ENCODE results near the gene ALDOA.
"Not testable (repeated sequence)": the region's sequence is repeated elsewhere in the genome, so short reads cannot be mapped to it uniquely, and the experiment has no call there.

ALDOA gene

DNA sequence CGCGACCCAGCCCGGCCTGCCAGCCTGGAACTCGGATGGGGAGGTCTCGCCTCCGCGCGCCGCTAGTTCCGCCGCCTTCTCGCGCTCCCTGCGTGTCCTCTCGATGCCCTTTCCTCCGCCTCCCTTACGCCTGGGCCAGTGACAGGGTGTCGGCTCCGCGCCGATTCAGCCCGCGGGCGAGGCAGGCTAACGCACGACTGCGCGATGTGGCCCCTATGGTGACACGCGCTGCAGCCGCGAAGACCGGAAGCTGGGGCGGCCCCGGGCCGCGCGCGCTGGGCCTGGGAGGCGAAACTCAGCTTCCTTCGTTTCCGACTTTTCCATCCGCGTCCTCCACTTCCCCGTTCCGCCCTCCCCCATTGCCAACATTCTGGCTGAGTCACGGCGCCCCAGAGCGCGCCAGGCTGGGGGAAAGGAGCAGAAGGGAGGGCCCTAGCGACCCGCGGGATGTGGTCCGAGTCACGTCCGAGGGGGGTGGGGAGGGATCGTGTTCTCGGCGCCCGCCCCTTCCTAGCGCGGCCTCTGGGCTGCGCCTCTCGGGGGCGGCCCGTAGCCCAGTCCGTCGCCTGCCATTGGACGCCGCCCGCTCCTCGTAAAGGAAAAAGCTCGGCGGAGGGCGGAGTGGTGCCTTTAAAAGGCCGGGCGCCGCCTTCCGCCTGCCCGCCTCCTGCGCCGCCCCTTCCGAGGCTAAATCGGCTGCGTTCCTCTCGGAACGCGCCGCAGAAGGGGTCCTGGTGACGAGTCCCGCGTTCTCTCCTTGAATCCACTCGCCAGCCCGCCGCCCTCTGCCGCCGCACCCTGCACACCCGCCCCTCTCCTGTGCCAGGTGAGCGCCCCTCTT, at the start of gene ALDOA:
TSS of gene ALDOA (plus strand) at position 659 of the 841 bp plus-strand sequence. CDS start 1,138 bp downstream, outside the sequence.
- ATAC-seq: peak; percentile 89

DNA sequence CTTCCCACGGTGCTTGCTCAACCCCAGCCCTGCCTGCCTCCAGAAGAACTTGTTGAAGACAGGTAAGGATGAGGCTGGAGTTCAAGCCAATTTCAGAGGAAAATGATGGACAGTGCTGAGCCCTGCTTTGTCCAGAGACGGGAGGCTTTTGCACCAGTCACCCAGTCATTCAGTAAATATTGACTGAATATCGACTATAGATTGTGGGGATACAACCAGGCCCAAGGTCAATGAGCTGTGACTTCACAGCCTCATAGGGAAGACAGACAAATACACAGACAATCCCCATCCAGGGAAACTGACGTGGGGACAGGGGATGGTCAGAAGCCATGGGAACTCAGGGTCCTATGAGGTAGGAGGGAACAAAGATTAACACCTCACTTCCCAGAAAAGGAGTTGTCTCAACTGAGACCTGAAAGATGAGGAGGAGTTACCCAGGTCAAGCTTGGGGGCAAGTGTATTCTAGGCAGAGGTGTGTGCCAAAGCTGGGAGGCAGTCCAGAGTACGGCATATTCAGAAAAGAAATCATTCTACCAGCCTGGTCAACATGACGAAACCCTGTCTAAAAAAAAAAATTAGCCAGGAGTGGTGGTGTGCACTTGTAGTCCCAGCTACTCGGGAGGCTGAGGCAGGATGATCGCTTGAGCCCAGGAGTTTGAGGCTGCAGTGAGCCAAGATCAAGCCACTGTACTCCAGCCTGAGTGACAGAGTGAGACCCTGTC, 48.8 kb upstream of the ALDOA start:
- ATAC-seq (no peak), DNase-seq (no peak)

More for the DNA sequence above, at the start of gene ALDOA:
- peak; percentile 99 for DNase-seq

DNA sequence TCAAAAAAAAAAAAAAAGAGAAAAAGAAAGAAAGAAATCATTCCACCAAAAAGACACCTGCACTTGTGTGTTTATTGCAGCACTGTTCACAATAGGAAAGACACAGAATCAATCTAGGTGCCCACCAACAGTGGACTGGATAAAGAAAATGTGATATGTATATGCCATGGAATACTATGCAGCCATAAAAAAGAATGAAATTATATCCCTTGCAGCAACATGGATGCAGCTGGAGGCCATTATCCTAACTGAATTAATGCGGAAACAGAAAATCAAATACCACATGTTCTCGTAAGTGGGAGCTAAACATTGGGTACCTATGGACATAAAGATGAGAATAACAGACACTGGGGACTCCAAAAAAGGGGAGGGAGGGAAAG, 48.3 kb upstream of the ALDOA start:
- no peak for ATAC-seq
- no peak for DNase-seq

DNA sequence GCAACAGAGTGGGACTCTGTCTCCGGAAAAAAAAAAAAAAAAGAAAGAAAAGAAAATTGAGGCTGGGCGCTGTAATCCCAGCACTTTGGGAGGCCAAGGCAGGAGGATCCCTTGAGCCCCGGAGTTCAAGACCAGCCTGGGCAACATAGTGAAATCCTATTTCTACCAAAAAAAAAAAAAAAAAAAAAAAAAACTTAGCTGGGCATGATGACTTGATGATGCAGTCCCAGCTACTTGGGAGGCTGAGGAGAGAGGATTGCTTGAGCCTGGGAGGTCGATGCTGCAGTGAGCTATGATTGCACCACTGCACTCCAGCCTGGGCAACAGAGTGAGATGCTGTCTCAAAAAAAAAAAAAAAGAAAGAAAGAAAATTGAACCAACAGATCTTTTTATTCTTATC, 47.6 kb upstream of the ALDOA start:
- DNase-seq, ATAC-seq: not testable (repeated sequence)

DNA sequence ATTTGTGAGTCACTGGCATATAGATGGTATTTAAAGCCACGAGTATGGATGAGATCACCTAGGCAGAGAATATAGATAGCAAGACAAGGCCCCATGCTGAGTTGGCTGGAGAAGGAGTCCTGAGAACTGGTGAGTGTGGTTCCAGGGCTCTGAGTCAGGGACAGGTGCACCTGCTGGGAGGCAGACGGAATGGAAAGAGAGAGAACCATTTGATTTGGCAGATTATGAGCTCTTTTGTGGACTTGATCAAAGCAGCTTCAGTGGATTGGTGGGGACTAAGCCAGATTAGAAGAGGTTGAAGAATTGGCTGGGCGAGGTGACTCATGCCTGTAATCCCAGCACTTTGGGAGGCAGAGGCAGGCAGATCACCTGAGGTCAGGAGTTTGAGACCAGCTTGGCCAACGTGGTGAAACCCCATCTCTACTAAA, 46.8 kb upstream of the ALDOA start:
- ATAC-seq (peak; percentile 42), DNase-seq (no peak)

DNA sequence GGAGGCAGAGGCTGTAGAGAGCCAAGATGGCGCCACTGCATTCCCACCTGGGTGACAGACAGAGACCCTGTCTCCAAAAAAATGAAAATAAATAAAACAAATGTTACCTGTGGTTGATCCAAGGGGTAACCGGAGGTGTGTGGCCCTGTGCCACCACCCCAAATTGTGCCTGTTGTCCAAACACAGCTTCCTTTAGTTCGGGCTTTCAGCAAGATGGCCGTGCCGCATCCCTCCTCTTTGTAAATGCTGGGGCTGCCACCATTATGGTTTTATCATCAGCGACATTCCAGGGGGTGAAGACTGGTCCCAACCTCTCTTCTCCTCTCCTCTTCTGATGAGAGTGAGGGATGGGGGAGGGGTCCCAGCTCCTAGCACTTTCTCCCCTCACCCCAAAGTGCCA, 42.7 kb upstream of the ALDOA start, which contains the start of gene C16orf92:
TSS of gene C16orf92 (plus strand) at position 312 of the 400 bp plus-strand sequence. CDS start 143 bp downstream, outside the sequence.
- no peak for DNase-seq

DNA sequence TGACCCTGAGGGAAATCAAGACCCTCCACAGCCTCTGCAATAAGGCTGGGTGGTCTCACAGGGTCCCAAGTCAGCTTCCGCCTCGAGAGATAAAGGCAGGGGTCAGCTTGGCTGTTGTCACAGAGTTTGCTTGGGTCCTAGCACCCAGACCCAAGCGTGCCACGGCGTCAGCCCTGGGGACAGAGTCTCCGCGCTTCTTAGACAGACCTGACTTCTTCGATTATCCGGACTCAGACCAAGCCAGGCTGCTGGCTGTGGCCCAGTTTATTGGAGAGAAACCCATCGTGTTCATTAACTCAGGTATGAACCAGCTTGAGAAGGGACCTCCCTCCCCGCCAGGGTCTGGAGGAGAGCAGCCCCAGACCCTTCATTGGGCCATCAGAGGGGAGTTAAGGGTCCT, 42.0 kb upstream of the ALDOA start:
- no peak for ATAC-seq

More for the DNA sequence above, 42.7 kb upstream of the ALDOA start, which contains the start of gene C16orf92:
- ATAC-seq: no peak

DNA sequence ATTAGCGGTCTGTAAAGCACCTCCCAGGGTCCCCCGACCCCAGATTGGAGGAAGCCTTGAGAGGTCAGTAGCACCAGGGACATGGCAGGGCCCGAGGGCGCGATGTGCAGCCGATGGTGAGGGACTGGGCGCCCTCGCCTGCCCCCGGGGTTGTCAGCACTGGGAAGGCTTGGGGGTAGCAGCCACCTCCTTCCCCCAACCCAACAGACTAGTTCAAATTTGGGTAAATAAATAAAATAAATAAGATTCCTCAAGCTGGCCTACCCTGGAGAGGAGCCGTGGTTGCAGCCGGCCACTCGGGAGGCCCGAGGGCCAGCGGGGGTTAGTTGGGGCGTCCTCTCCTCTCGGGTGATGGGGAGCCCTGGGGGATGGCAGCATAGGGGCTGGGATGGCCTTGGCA, 41.1 kb upstream of the ALDOA start:
- ATAC-seq (no peak), DNase-seq (no peak)

More for the DNA sequence above, 42.0 kb upstream of the ALDOA start:
- no peak for DNase-seq

DNA sequence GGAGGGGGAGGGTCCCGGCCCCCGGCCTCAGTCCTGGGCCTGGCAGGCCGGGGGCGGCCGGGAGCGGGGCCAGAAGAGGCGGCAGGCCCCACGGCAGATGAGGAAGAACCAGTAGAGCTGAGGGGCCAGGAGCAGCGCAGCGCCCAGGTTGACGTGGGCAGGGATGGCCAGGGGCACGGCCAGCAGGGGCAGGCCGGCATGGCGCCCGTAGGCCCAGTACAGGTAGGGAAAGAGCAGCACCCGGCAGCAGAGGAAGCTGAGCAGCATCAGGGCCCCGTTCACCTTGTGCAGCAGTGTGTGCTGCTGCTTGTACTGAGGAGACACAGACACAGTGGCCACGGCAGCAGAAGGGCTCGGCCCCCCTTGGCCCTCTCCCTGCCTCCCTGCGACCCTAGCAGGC, 40.4 kb upstream of the ALDOA start:
- ATAC-seq: no peak
- no peak for DNase-seq

DNA sequence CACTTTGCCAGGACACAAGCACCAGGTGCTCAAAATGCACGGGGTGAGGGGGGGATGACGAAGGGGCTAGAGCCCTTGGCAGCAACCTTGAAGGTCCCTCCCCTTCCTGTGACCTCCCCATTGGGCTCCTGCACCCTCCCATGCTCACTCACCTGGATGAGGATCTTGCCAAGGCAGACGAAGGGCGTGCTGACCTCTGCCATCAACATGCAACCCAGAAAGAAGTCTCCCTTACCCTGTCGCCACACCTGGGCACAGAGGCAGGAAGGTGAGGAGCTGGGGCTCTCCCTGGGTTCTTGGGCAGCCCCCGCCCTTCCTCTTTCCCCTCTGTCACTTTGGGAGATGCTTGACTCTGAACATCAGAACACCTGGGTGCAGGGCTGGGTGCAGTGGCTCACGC, 40.0 kb upstream of the ALDOA start:
- no peak for DNase-seq
- ATAC-seq: no peak

DNA sequence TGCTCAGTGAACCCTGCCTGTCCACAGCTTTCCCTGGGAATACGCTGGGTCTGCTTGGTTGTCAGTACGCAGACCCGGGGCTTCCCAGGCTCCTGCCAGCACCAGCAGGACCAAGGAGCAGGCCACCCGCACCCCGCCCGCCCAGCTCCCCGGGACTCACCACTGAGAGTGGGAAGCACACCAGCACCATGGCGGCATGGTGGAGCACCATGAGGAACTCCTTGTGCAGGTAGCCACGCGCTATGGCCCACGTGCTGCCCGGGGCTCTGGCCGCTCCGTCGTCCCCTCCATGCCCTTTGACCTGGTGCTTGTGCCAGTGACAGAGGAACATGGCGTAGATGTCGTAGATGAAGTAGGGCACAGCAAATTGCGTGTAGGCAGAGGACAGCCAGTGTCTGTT, 39.1 kb upstream of the ALDOA start:
- no peak for ATAC-seq
- DNase-seq: no peak

DNA sequence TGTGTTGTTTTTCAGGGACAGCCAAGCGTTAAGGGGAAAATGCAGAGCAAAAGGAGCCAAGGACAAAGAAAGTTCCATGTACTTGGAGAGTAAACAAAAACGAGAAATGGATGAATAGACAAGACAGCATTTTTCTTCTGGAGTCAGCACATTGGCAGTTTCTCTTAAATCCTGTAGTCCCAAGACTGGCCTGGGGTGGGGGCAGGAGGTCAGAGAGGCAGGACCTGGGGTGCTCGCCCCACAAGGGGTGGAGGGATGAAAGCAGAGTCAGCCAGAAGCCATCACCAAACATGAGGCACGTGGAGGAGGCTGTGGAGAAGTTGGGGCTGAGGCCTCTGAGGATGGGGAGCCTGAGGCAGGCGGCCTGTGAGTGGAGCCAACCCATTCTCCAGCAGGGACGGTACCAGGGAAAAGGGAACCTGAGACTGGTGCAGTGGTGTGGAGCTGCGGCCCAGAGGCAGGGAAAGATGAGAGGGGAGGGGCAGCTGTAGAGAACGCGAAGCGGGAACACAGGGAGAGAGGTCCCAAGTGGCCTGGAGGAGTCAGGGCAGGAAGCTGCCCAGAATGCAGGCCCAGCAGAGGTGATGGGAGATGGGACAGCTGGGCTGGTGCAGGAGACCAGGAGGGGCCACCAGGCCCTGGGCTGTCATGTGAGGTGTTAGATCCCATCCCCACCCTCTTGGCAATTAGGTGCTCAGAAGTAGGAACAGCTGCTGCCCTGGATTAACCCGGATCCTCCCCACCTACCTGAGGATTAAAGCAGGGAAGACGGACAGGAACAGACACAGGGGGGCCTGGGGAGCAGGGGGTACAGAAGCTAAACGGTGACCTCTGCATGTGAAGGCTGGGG, 37.7 kb upstream of the ALDOA start:
- ATAC-seq: no peak
- DNase-seq: no peak

DNA sequence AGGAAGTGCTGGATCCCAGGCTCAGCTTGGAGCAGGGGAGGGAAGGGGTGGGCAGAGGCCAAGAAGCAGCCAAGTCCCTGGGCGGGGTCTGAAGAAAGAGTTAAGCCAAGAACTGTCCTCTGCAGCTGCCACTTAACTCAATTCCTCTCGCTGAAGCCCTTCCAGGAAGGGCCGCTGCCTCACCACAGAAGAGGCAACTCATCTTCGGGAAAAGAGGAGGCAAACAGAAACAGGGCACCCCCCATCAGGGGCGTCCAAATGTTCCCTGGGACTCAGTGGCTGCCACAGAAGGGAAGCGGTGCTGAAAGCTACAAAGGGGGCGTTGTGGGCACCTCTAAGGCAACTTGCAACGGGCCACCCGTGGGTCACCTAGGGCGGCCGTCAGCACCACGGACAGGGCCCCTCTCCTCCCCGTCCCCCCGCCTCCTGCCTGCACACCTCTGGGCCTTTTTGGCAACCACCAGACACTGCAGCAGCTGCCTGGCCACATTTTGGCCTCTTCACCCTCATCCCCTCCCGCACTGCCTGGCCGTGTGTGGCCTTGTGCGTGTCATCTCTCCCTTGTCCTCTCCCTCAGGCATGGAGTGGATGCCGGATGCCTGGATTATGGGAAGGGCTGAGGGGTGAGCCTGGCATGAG, 37.0 kb upstream of the ALDOA start:
- DNase-seq (peak; percentile 51), ATAC-seq (no peak)

DNA sequence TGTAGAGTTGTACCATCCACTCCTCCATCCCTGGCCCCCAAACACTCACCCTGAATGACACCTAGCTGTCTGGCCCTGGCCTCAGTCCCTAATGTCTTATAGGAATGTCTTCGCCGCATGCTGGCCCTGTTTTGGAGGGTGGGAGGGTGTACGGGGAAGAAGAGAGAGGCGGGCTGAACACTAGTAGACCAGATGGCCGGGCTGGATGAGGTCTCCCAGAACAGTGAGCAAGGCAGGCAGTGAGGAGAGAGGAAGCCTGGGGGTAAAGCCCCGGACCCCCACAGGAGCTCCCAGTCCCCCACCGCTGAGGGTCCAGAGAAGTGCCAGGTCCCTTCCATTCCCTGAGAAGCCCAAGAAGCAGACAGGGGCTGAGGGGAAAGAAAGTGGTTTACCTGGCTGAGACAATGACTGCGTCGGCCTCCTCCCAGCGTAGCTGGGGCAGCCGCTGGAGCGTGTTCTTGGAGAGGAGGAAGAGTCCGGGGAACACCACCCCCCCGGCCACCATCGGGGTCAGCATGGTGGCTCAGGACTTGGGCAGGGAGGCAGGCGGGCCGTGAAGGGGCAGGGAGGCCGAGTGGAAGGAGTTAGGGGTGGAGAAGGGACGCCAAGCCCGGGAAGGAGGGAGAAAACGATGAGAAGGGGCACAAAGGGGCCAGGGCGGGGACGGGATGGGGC, 35.4 kb upstream of the ALDOA start:
- ATAC-seq (no peak), DNase-seq (no peak)

DNA sequence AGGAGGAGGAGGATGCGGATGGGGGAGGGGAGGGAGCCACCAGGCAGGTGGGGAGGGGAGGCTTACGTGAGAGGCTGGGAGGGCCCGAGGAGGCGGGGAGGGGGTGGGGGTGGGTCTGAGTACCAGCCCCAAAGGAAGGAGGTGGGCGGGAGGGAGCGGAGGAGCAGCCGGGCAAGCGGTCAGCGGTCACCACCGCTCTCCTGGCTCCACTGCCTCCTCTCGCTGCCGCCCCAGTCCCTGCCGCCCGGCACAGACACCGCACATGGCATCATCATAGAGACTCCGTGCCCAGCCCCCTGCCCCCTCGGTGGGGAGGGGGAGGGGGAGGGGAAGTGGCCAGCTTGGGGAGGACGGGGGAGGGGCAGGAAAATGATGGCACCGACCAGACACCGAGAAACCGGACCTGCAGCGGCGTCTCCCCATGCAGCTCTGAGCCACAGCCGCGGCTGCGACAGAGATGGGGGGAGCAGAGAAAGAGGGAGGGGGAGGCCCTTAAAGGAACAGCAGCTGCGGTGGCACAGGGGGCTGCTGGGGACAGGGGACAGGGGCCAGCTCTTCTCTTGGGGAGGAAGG, 34.6 kb upstream of the ALDOA start, which contains the start of gene TLCD3B:
TSS of gene TLCD3B (minus strand) at position 431 of the 573 bp plus-strand sequence. CDS start 744 bp downstream, outside the sequence.
- no peak for ATAC-seq
- DNase-seq: no peak

DNA sequence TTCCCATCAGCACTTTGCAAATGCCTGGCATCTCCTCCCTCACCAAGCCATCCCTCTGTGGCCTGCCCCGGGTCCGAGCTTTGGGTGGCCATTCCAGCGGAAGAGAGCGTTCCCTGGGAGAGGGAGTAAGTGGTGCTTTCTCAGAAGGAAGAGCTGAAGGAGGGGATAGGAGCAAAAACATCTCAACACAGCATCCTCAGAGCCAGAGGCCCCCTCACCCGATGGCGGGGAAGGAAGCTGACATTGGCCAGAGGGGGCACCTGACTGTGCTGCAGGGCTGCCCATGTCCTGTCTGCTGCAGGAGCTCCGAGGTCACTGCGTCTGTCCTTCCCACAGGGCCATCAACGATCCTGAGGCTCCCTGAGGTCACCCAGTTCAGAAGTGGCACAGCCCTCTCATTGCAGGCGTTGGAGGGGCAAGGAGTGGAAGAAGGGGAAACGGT, 34.1 kb upstream of the ALDOA start:
- DNase-seq (no peak), ATAC-seq (no peak)

DNA sequence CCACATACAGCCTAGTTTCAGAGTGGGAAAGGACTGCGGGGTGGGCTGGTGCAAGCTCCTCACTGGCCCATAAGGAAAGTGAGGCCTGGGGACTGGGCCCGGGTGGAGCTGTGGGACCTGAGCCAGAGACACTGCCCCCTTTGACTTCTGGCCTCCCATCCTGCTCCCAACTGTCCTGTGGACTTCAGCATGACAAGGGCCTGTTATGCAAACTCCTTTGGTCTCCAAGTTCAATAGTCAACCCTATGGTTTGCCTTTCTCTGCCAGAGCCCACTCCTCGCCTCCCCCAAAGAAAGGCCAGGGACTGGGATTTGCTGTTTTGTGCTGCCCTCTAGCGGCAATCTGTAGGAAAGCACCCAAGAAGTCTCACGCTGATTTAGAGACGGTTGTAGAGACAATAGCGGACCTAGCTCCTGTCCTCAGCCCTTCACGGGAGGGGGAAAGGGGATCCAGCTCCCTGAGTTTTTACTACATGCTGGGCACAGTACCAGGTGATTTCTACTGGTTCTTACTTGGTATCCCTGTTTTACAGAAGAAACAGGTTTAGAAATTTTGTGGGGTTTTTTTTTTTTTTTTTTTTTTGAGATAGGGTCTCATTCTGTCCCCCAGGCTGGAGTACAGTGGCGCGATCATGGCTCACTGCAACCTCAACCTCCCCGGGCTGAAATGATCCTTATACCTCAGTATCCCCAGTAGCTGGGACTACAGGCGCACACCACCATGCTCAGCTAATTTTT, 33.3 kb upstream of the ALDOA start:
- peak; percentile 59 for ATAC-seq
- DNase-seq: peak; percentile 71

DNA sequence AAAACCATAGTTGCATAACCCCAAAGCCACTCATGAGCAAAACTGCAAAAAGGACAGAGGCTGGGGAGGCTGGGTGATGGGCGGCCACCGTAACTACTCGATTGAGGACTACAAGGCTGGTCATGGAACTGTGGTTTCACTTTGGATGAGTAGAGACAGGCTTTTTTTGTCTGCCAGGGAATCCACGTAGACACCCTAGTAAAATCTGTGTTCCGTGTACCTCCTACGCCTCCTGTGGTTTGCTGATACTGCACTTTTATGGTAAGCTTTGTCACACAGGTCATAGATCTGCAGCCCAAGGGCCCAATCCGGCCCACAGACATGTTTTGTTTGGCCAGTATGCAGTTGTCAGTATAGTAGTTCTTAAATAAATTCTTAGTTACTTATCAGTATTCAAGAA, 32.3 kb upstream of the ALDOA start:
- no peak for ATAC-seq
- no peak for DNase-seq

DNA sequence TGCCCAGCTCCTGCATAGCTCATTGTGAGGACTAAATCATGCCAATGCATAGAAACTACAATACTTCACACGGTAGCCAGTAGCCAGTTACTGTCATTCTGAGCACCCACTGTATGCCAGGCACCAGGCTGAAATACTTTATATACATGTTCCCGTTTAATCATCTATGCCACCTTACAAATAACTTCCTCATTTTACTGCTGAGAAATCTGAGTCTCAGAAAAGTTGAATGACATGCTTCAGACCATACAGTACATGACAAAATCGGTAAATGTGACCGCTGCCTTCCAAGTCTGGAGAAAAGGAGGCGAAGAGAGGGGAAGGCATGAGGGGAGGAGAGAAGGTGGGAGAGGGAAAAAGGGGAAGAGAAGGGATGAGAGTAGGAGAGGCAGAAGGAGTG, 25.3 kb upstream of the ALDOA start:
- ATAC-seq (no peak), DNase-seq (no peak)

DNA sequence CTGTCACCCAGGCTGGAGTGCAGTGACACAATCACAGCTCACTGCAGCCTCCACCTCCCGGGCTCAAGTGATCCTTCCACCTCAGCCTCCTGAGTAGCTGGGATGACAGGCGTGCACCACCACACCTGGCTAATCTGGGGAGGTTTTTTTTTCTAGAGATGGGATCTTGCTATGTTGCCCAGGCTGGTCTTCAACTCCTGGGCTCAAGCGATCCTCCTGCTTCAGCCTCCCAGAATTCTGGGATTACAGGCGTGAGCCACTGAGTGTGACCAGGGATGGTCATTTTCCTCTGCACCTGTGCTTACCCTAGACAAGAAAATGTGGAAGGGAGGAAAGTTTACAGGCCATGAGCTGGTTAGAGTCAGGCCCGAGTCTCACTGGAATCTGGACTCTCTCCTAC, 24.9 kb upstream of the ALDOA start:
- DNase-seq, ATAC-seq: not testable (repeated sequence)
